Measurements from ENCODE around the gene RUNX2. TPM values are rescaled to one million over a fixed set of nuclear protein-coding genes. Genes with fewer than 3 reads are reported as not detected.

Gene RUNX2
- total and polyA plus RNA-seq, 2 donors from 2014 or later = 2.3 to 4.7 TPM

DNA sequence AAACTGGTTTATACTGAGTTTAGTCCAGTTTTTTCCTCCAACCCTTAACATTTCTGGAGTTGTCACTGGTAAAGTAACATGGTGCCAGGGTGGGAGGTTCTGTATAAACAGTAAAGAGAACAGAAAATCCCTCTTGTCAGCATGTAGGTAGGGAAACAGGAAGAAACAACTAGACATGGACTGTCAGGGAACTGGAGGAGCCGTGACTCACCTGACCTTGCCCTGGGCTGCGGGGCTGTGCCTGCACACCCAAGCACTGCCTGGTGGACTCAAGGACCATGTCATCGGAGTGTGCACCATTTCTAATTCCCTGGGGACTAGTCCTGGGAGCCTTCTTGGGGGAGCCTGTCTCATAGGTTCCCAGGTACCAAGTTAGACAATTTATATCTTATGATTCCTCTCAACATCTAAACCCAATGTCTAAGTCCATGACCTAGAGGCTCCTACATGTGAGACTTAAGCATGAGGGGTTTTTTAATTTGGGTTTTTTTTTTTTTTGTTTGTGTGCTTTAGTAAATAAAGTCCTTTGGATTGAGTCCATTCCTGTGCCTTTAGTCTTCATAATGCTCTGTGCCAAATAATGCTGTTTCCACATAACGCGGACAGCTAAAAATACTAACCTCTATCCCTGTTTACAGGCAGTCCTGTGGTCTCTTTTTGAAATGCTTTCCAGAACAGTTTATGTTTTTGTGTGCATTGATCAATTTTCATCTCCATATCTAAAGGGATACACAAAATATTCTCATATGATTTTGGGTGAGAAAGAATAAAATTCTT is 186.5 kb downstream of the RUNX2 start:
- DNase-seq (no peak), FAIRE-seq (no peak)
- TF ChIP-seq, protein P1, sequence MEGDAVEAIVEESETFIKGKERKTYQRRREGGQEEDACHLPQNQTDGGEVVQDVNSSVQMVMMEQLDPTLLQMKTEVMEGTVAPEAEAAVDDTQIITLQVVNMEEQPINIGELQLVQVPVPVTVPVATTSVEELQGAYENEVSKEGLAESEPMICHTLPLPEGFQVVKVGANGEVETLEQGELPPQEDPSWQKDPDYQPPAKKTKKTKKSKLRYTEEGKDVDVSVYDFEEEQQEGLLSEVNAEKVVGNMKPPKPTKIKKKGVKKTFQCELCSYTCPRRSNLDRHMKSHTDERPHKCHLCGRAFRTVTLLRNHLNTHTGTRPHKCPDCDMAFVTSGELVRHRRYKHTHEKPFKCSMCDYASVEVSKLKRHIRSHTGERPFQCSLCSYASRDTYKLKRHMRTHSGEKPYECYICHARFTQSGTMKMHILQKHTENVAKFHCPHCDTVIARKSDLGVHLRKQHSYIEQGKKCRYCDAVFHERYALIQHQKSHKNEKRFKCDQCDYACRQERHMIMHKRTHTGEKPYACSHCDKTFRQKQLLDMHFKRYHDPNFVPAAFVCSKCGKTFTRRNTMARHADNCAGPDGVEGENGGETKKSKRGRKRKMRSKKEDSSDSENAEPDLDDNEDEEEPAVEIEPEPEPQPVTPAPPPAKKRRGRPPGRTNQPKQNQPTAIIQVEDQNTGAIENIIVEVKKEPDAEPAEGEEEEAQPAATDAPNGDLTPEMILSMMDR (IDR thresholded peaks at IDR 0.05; ENCODE audit: borderline replicate concordance, extremely low read depth, insufficient read depth) = no peak
- no peaks in the 10 kb centered on the region for H3K9me3 ChIP-seq (ENCODE audit: control insufficient read depth in 2 of 3, insufficient read depth in 1 of 3, low read length in 3 of 3)
- no peak overlapping the region for H3K9ac ChIP-seq (ENCODE audit: low read length in 3 of 3)
- no peak overlapping the region for H3K4me3 ChIP-seq (ENCODE audit: low read length in 3 of 3)
- no peaks in the 10 kb centered on the region for H3K36me3 ChIP-seq (ENCODE audit: control insufficient read depth in 2 of 3, insufficient read depth in 3 of 3, low read length in 3 of 3)
- H3K4me1 ChIP-seq (ENCODE audit: control insufficient read depth in 2 of 3, insufficient read depth in 2 of 3, low read depth in 1 of 3, low read length in 3 of 3) = no peaks in the 10 kb centered on the region
- no peak overlapping the region for H3K27ac ChIP-seq (ENCODE audit: low read depth in 2 of 2, low read length in 2 of 2)
- intact Hi-C loops (cut with DNase I) = no loop called here
- H3K27me3 ChIP-seq (ENCODE audit: control insufficient read depth, insufficient read depth, low read length) = no peaks in the 10 kb centered on the region

DNA sequence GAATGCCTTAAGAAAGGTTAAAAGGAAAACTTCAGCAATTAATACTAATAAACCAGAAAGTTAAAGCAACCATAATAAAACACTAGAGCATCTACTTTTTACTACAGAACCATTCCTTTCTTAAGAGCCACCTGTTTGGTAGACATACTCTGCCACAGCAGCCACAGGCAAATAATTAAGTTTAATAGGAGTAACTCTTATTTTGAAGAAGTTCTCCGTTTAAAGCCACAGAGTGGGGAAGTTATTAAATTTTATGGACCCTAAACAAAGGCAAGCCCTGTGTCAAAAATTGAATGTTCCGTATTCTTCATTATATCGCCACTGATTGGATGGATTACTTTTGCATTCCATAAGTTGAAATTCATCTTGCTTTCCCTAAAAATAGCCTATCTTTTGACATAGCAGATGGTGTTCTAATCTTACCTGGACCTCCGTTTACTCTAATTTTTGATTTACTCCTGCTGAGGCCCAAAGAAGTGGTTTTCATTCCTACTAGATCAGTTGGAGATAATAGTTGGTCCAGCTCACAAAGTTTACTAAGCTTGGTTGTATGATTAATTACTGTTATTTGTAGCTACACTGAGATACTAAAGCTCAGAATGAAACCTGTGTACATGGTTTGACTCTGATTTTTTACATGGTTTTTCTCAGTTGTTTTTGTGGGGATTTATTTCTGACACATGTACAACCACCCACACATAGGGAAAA is 190.0 kb downstream of the RUNX2 start:
- FAIRE-seq (no peak), DNase-seq (peak in 2 of 5 donors; percentile 44 to 46)
- H3K9me3 ChIP-seq (ENCODE audit: control insufficient read depth in 2 of 3, insufficient read depth in 1 of 3, low read length in 3 of 3) = no peaks in the 10 kb centered on the region
- H3K27me3 ChIP-seq (ENCODE audit: control insufficient read depth, insufficient read depth, low read length) = no peaks in the 10 kb centered on the region
- no peak overlapping the region for H3K9ac ChIP-seq (ENCODE audit: low read length in 3 of 3)
- no peak overlapping the region for H3K27ac ChIP-seq (ENCODE audit: low read depth in 2 of 2, low read length in 2 of 2)
- H3K36me3 ChIP-seq (ENCODE audit: control insufficient read depth in 2 of 3, insufficient read depth in 3 of 3, low read length in 3 of 3) = no peaks in the 10 kb centered on the region
- H3K4me3 ChIP-seq (ENCODE audit: low read length in 3 of 3) = no peak overlapping the region
- TF ChIP-seq, protein P1 (IDR thresholded peaks at IDR 0.05; ENCODE audit: borderline replicate concordance, extremely low read depth, insufficient read depth) = no peak
- intact Hi-C loops (cut with DNase I) = no loop called here
- no peaks in the 10 kb centered on the region for H3K4me1 ChIP-seq (ENCODE audit: control insufficient read depth in 2 of 3, insufficient read depth in 2 of 3, low read depth in 1 of 3, low read length in 3 of 3)

DNA sequence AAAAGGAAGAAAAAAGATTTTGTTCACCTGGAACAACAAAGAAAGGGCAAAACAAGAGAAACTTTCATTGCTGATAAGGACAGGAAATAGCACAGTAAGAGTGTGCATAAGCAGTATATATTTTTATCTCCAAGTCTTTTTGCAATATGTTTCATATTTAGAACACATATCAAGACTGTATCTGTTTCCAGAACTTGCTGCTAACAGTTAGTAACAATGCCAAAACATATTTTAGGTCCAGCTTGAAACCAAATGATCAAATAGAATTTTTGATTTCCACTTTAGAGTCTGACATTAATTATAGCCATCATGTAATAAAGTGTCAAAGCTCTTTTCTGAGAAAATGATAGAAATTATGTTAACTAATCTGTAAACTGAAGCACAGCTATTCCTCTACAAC is 193.1 kb downstream of the RUNX2 start:
- no peak for DNase-seq
- intact Hi-C loops (cut with DNase I) = no loop called here
- H3K9ac ChIP-seq (ENCODE audit: low read length in 3 of 3) = no peak overlapping the region
- H3K4me1 ChIP-seq (ENCODE audit: control insufficient read depth in 2 of 3, insufficient read depth in 2 of 3, low read depth in 1 of 3, low read length in 3 of 3) = no peaks in the 10 kb centered on the region
- no peak overlapping the region for H3K27ac ChIP-seq (ENCODE audit: low read depth in 2 of 2, low read length in 2 of 2)
- no peaks in the 10 kb centered on the region for H3K36me3 ChIP-seq (ENCODE audit: control insufficient read depth in 2 of 3, insufficient read depth in 3 of 3, low read length in 3 of 3)
- H3K27me3 ChIP-seq (ENCODE audit: control insufficient read depth, insufficient read depth, low read length) = no peaks in the 10 kb centered on the region
- no peak overlapping the region for H3K4me3 ChIP-seq (ENCODE audit: low read length in 3 of 3)
- TF ChIP-seq, protein P1 (IDR thresholded peaks at IDR 0.05; ENCODE audit: borderline replicate concordance, extremely low read depth, insufficient read depth) = no peak
- FAIRE-seq = no peak
- no peaks in the 10 kb centered on the region for H3K9me3 ChIP-seq (ENCODE audit: control insufficient read depth in 2 of 3, insufficient read depth in 1 of 3, low read length in 3 of 3)
